HFFc6 (cell line): ENCODE data around the gene EMP2. TPM values are rescaled to one million over a fixed set of nuclear protein-coding genes. Genes with fewer than 3 reads are reported as not detected.
A peak's percentile ranks its signal among the peaks of the same experiment; 100 is the strongest.

ENCODE experiments used
- DNase-seq: peaks from one replicate; pipeline ENCODE4 v3.0.0-alpha.2; 2018
- H3K27ac Mint-ChIP-seq: 2 replicates; pipeline ENCODE4 v1.8.0; 2020; ENCODE audit warnings: mild to moderate bottlenecking, mixed read lengths
- H3K27me3 Mint-ChIP-seq: 2 replicates; pipeline ENCODE4 v1.8.0; 2021; ENCODE audit warnings: mild to moderate bottlenecking, moderate library complexity, mixed read lengths; ENCODE audit not compliant: insufficient read depth
- H3K36me3 Mint-ChIP-seq: 2 replicates; pipeline ENCODE4 v1.8.0; 2021; ENCODE audit warnings: low read depth, mixed read lengths
- H3K4me1 Mint-ChIP-seq: 2 replicates; pipeline ENCODE4 v1.8.0; 2020; ENCODE audit warnings: low read depth, mixed read lengths
- H3K4me3 Mint-ChIP-seq: 2 replicates; pipeline ENCODE4 v1.8.0; 2020; ENCODE audit warnings: mild to moderate bottlenecking, moderate library complexity, mixed read lengths
- H3K9me3 Mint-ChIP-seq: 2 replicates; pipeline ENCODE4 v1.8.0; 2020; ENCODE audit warnings: mild to moderate bottlenecking, mixed read lengths
- total RNA-seq, 6 experiments: library from RNA; stranded (reverse); fragmentation: NEBNext Ultra II Directional; extraction: Animal tissue kit (Norgen Biotek cat#: 25700); gene quantifications; 2 replicates in 1 of 6; 3 replicates in 5 of 6; pipeline ENCODE4 v1.2.3, GENCODE V29; 2021
- TF ChIP-seq, protein P1 (sequence below): fragments of 200-600 bp; sonication (generic); IDR thresholded peaks from 2 replicates; pipeline ENCODE4 v1.5.0; 2021; ENCODE audit warnings: antibody characterized with exemption, mild to moderate bottlenecking

The EMP2 gene
- total RNA-seq, 6 experiments from 2014 or later, result 14.3 to 35.7 (median 29.7) TPM

DNA sequence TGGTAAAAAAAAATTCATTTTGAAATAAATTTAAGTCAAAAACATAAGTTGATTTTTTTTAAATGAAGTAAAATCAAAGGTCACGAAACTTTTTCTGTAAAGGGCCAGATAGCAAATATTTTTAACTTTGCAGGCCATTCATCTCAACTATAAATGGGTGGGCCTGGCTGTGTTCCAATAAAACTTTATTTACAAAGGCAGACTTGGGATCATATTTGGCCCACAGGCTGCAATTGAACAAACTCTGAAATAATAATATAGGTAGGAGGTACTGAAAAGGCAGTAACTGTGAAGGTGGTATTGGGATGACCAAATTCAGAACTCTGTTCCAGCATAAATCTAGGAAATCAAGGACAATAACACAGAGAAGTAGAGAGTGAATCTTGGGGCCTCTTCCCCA is 12.2 kb upstream of the EMP2 start:
- Mint-ChIP-seq H3K4me1 (no peaks in the 10 kb centered on the region), H3K27me3 (peaks cover 21% of the 10 kb centered on the region), H3K27ac (no peak overlapping the region), H3K9me3 (no peaks in the 10 kb centered on the region), H3K4me3 (no peak overlapping the region), H3K36me3 (no peaks in the 10 kb centered on the region)
- no peak for DNase-seq
- TF ChIP-seq, protein P1, sequence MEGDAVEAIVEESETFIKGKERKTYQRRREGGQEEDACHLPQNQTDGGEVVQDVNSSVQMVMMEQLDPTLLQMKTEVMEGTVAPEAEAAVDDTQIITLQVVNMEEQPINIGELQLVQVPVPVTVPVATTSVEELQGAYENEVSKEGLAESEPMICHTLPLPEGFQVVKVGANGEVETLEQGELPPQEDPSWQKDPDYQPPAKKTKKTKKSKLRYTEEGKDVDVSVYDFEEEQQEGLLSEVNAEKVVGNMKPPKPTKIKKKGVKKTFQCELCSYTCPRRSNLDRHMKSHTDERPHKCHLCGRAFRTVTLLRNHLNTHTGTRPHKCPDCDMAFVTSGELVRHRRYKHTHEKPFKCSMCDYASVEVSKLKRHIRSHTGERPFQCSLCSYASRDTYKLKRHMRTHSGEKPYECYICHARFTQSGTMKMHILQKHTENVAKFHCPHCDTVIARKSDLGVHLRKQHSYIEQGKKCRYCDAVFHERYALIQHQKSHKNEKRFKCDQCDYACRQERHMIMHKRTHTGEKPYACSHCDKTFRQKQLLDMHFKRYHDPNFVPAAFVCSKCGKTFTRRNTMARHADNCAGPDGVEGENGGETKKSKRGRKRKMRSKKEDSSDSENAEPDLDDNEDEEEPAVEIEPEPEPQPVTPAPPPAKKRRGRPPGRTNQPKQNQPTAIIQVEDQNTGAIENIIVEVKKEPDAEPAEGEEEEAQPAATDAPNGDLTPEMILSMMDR, result no peak

DNA sequence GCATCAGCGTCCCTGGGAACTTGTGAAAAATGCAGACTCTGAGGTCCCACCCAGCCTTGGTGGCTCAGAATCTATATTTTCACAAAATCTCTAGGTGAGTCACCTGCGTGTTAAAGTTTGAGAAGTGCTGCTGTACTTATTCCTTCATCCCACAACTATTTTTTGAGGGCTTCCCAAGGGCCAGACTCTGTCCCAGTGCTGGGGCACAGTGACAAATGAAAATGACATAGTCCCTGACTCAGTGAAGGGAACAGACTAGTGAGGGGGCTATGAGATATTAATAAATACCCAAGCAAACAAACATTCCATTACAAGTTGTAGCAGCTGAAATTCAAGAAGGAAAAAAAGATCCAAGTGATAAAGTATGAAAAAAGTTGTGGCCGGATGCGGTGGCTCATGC is 9.9 kb upstream of the EMP2 start:
- H3K4me1 Mint-ChIP-seq, result peaks cover 8% of the 10 kb centered on the region
- no peak overlapping the region for H3K27ac Mint-ChIP-seq
- TF ChIP-seq, protein P1, result no peak
- H3K4me3 Mint-ChIP-seq, result no peak overlapping the region
- H3K27me3 Mint-ChIP-seq, result peaks cover 23% of the 10 kb centered on the region
- no peaks in the 10 kb centered on the region for H3K36me3 Mint-ChIP-seq
- H3K9me3 Mint-ChIP-seq, result no peaks in the 10 kb centered on the region
- no peak for DNase-seq

DNA sequence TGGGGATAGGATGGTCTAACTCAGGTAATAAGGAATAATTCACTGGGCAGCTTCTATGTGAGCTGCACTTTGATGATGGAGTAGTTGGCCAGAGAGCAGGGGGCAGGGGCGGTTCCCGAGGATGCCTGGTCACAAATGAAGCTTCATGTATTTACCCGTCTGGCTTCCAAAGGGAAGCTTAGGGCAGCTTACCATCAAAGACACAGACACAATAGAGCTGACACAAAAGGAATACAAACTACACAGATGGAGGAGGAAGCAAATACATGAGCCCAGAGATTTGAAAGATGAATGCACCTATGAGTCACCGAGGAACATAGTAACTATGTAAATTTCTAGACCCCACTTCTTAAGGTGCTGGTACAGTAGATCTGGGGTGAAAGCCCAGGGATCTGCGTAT is 8.7 kb upstream of the EMP2 start:
- peaks cover 18% of the 10 kb centered on the region for H3K4me1 Mint-ChIP-seq
- H3K27ac Mint-ChIP-seq, result no peak overlapping the region
- TF ChIP-seq, protein P1, result no peak
- peaks cover 23% of the 10 kb centered on the region for H3K27me3 Mint-ChIP-seq
- H3K4me3 Mint-ChIP-seq, result no peak overlapping the region
- no peaks in the 10 kb centered on the region for H3K36me3 Mint-ChIP-seq
- DNase-seq, result no peak
- no peaks in the 10 kb centered on the region for H3K9me3 Mint-ChIP-seq

DNA sequence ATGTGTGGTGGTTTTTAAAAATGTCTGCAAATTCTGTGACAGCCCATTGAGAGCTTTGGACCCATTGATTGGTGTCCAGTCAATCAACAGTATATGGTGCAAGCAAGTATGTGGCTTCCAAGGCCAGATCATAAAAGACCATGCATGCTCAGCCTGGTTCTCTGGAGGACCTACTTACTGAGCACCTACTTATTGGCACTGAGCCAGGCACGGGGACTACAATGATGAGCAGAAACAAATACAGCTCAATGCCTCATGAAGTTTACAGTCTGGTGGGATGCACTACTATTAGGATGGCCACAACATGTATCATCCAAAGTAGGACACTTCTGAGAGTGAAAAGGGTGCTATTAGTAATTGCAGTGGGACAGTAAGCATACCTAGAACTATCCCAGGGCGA is 7.2 kb upstream of the EMP2 start:
- peaks cover 22% of the 10 kb centered on the region for H3K27me3 Mint-ChIP-seq
- peaks cover 27% of the 10 kb centered on the region for H3K4me1 Mint-ChIP-seq
- H3K36me3 Mint-ChIP-seq, result no peaks in the 10 kb centered on the region
- TF ChIP-seq, protein P1, result no peak
- H3K9me3 Mint-ChIP-seq, result no peaks in the 10 kb centered on the region
- DNase-seq, result no peak
- H3K4me3 Mint-ChIP-seq, result no peak overlapping the region
- H3K27ac Mint-ChIP-seq, result no peak overlapping the region

DNA sequence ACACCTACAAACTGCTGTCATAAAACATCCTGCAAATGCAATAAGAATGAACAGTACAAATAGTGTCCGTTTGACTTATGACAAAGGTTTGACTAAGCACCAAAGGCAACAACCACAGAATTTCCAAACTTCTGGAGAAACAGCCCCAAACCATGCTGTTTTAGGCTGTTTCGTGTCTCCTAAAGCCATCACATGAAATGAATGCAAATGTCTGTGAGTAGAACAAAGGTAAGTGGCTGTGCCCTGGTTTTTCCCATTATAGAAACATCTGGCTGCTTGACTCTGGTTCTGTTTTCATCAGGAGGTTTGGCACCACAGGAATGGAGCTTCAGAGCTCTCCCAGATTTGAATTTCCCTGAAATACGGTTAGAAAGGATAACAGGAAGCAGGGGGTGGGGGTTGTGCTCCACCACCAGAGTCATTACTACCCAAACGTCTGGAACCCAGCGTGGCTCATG is 4.6 kb upstream of the EMP2 start:
- peaks cover 37% of the 10 kb centered on the region for H3K4me1 Mint-ChIP-seq
- H3K4me3 Mint-ChIP-seq, result peak overlapping the region; percentile 45; the same call in 1 of the 2 replicates
- TF ChIP-seq, protein P1, result no peak
- no peaks in the 10 kb centered on the region for H3K9me3 Mint-ChIP-seq
- DNase-seq, result peak; percentile 44
- peak overlapping the region; percentile 54 for H3K27ac Mint-ChIP-seq
- peaks cover 14% of the 10 kb centered on the region for H3K27me3 Mint-ChIP-seq
- H3K36me3 Mint-ChIP-seq, result no peaks in the 10 kb centered on the region

DNA sequence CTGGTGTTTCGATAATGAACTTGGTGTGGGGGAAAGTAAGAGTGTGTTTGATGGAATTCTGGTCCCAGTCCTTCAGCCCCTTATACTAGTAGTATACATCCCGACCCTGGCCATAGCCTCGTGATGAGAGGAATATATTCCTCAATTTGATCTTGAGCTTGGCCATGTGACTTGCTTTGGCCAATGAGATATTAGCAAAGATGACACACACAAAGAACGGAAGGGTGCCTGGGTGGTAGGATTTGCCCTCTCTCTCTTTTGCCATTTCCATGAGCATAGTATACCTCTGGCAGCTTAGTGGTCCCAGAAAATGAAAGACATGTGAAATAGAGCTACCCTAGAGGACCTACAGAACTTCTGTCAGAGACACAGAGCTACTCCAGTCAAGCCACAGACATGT is 2.9 kb upstream of the EMP2 start:
- Mint-ChIP-seq H3K36me3 (no peaks in the 10 kb centered on the region), H3K4me1 (peaks cover 53% of the 10 kb centered on the region), H3K27me3 (peaks cover 14% of the 10 kb centered on the region), H3K27ac (no peak overlapping the region), H3K9me3 (no peaks in the 10 kb centered on the region), H3K4me3 (no peak overlapping the region)
- TF ChIP-seq, protein P1, result no peak
- DNase-seq, result no peak
